Left kidney (tissue), 2 donors: Measurements from ENCODE around the gene ITFG1. TPM values are rescaled to one million over a fixed set of nuclear protein-coding genes. Genes with fewer than 3 reads are reported as not detected.
"Not testable (repeated sequence)": the region's sequence is repeated elsewhere in the genome, so short reads cannot be mapped to it uniquely, and the experiment has no call there.

Experiments used
- DNase-seq: peaks from one replicate; pipeline ENCODE4 v3.0.0-alpha.2; 2013
- polyA plus RNA-seq: library from polyadenylated mRNA; unstranded; fragments of 120-200 nt; gene quantifications from one replicate; pipeline ENCODE4 v1.2.1, GENCODE V29; 2013; ENCODE audit not compliant: insufficient read length

The ITFG1 gene
- polyA plus RNA-seq, 1 donor, result 117 TPM

- DNase-seq, result no peak
Observed at GRCh38 chr16:47161464-47161863, 299.4 kb downstream of the ITFG1 start.

- no peak for DNase-seq
Observed at GRCh38 chr16:47160422-47160821, 300.4 kb downstream of the ITFG1 start.

- DNase-seq, result no peak
Observed at GRCh38 chr16:47158992-47159391, 301.9 kb downstream of the ITFG1 start.

GRCh38 chr16:47156680-47157215 is 304.1 kb downstream of the ITFG1 start:
- no peak for DNase-seq

GRCh38 chr16:47152501-47152900 is 308.4 kb downstream of the ITFG1 start:
- not testable (repeated sequence) for DNase-seq

GRCh38 chr16:47150067-47150466 is 310.8 kb downstream of the ITFG1 start:
- no peak for DNase-seq

GRCh38 chr16:47144559-47144877 is 316.3 kb downstream of the ITFG1 start:
- no peak for DNase-seq

GRCh38 chr16:47143677-47144558 is 316.9 kb downstream of the ITFG1 start, which contains the start of gene NETO2:
TSS of gene NETO2 (minus strand) at chr16:47143945. CDS start at chr16:47143612, 333 bp downstream.
- DNase-seq, result peak; percentile 55

GRCh38 chr16:47142821-47143676 is 317.8 kb downstream of the ITFG1 start:
- DNase-seq, result peak; percentile 72

- peak; percentile 21 for DNase-seq
Observed at GRCh38 chr16:47142486-47142820, 318.4 kb downstream of the ITFG1 start.

- DNase-seq, result peak; percentile 86
Observed at GRCh38 chr16:47141773-47142485, 318.9 kb downstream of the ITFG1 start.

- DNase-seq, result no peak
Observed at GRCh38 chr16:47140686-47141085, 320.2 kb downstream of the ITFG1 start.

GRCh38 chr16:47139561-47140185 is 321.2 kb downstream of the ITFG1 start:
- no peak for DNase-seq

GRCh38 chr16:47137925-47138324 is 322.9 kb downstream of the ITFG1 start:
- not testable (repeated sequence) for DNase-seq

GRCh38 chr16:47136099-47136842 is 324.6 kb downstream of the ITFG1 start:
- no peak for DNase-seq

GRCh38 chr16:47134550-47134949 is 326.3 kb downstream of the ITFG1 start:
- no peak for DNase-seq

- no peak for DNase-seq
Observed at GRCh38 chr16:47132308-47132707, 328.6 kb downstream of the ITFG1 start.

GRCh38 chr16:47129755-47130435 is 331.0 kb downstream of the ITFG1 start:
- DNase-seq, result no peak

GRCh38 chr16:47127541-47127940 is 333.3 kb downstream of the ITFG1 start:
- DNase-seq, result no peak

GRCh38 chr16:47125757-47126156 is 335.1 kb downstream of the ITFG1 start:
- DNase-seq, result no peak
